Esophagus squamous epithelium (tissue), 4 donors: Measurements from ENCODE around the gene CYSRT1.

Experiments
- POLR2A ChIP-seq, 4 donors: fragments of 450-650 bp; IDR thresholded peaks; one replicate each; pipeline ENCODE4 v1.6.1; 2017; ENCODE audit warnings: antibody characterized with exemption in 4 of 4, mild to moderate bottlenecking in 4 of 4, moderate library complexity in 3 of 4
- TF ChIP-seq, protein P1 (sequence below), 6 experiments: fragments of 450-650 bp in 4 of 6; fragments of 200-600 bp in 2 of 6; sonication (generic) in 2 of 6; IDR thresholded peaks; one replicate each; pipeline ENCODE4 v1.5.1; 2016 to 2019; ENCODE audit warnings: antibody characterized with exemption in 6 of 6, mild to moderate bottlenecking in 4 of 6, moderate library complexity in 4 of 6

DNA sequence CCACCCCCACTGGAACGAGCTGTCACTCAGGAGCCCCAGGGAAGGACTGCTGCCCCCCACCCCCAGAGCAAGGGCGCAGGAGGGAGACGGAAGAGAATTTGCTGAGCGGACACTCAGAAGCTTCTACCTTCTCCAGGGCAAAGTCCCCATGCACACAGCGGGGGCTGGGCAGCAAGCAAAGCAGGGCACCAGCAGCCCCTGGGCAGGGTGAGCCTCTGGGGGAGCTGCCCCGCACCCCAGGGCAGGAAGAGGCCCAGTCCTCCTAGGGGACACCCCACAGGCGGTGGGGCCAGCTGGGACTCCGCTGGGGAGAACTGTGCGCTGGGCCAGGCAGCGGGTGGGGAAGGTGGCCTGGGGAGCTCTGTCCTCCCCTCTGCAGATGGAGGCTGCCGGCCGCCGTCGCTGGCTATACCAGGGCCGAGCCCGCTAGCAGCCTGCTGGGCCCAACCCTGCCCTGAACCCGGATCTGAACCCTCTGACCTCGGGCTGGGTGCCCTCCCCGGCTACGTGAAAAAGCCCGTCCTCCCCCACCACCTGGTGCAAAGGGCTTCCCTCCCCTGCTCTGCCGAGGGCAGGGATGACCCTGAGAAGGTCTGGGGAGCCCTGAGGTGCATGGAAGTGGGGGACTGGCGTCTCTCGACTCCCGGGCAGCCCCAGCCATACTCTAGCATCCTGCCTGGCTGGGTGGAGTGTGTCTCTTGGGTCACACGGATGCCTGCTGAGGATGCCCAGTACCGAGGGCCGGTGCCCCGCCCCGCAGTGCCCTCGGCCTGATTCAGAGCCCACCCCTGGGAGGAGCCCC lies 5.1 kb downstream of the CYSRT1 start:
- TF ChIP-seq, protein P1, sequence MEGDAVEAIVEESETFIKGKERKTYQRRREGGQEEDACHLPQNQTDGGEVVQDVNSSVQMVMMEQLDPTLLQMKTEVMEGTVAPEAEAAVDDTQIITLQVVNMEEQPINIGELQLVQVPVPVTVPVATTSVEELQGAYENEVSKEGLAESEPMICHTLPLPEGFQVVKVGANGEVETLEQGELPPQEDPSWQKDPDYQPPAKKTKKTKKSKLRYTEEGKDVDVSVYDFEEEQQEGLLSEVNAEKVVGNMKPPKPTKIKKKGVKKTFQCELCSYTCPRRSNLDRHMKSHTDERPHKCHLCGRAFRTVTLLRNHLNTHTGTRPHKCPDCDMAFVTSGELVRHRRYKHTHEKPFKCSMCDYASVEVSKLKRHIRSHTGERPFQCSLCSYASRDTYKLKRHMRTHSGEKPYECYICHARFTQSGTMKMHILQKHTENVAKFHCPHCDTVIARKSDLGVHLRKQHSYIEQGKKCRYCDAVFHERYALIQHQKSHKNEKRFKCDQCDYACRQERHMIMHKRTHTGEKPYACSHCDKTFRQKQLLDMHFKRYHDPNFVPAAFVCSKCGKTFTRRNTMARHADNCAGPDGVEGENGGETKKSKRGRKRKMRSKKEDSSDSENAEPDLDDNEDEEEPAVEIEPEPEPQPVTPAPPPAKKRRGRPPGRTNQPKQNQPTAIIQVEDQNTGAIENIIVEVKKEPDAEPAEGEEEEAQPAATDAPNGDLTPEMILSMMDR (IDR thresholded peaks at IDR 0.05) = no peak
- no peak for TF ChIP-seq POLR2A (IDR thresholded peaks at IDR 0.05)
